GM13976 (cell line): Measurements from ENCODE around the gene CANT1.
"Not testable (repeated sequence)": the region's sequence is repeated elsewhere in the genome, so short reads cannot be mapped to it uniquely, and the experiment has no call there.

Experiments used
- DNase-seq: peaks from one replicate; pipeline ENCODE4 v3.0.0; 2012; ENCODE audit warnings: low spot score
- CTCF ChIP-seq: IDR thresholded peaks from 2 replicates; pipeline ENCODE4 v1.5.1; 2012; ENCODE audit warnings: borderline replicate concordance, mild to moderate bottlenecking; ENCODE audit not compliant: insufficient read depth; ENCODE audit errors: extremely low read depth, missing control alignments, control extremely low read depth
- in situ Hi-C: fragments of 300-500 bp; cut with MboI; formaldehyde crosslinking; loops from one replicate; pipeline ENCODE4 v1.12.0; 2022; ENCODE audit warnings: low sequenced_read_pairs, mixed read lengths, inconsistent platforms; ENCODE audit not compliant: unreplicated experiment

CANT1 gene

DNA sequence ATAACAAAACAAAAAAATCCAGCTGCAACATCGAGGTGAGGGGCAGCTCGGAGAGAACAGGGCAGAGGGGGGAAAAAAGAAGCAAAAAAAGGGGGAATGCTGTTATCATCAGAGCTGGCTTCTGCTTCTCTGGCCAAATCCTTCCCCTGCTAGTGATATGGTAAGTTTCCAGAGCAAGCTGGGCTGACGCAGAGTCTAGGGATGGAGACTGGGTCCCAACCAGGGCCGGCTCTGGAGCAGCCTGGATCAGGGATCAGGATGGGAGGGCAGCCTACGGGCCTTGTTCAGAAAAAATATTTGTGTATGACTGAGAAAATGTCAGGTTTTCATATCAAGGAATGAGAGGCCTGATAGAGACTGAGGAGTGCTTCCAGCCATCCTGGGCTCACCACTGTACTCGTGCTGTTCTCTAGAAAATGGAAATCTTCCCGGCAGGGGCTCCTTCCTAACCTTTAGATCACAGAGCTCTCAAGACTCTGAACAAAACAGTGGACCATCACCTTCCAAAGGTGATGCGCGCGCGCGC lies 13.7 kb upstream of the CANT1 start:
- no peak for TF ChIP-seq CTCF
- DNase-seq: no peak
- in situ Hi-C loops: no loop called here

DNA sequence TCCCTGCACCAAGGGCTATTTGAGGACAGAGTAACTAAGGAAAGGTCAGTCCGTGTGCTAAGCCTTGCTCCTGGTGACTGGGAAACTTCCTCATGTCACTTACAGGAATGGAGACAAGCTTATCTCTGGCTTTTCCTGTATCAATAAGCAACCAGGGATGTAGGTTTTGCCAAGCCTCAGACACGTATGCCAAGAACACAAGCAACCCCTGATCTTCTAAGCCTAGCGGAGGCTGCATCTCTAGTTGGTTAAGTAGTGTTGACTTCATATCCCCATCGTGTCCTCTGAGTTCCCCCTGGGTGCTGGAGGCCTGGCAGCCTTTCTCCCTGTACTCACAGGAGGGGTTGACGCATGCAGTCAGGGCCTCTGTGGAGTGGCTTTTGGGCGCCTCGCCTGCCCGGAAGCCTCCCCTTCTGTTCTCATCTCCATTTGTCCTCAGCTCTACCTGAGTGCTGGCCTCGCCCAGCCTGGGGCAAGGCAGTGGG lies 13.0 kb upstream of the CANT1 start:
- in situ Hi-C loops: no loop called here
- no peak for DNase-seq
- TF ChIP-seq CTCF: no peak

DNA sequence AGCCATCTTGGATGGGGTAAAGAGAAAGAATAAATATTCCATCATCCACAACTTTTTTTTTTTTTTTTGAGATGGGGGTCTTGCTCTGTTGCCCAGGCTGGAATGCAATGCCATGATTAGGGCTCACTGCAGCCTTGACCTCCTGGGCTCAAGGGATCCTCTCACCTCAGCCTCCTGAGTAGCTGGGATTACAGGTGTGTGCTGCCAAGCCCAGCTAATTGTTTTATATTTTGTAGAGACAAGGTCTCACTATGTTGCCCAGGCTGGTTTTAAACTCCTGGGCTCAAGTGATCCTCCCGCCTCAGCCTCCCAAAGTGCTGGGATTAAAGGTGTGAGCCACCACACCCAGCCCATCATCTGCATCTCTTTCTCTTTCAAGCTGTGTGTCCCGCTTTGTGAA lies 12.4 kb upstream of the CANT1 start:
- DNase-seq, in situ Hi-C loops: not testable (repeated sequence)

- in situ Hi-C loops: no loop called here
- DNase-seq: no peak
- TF ChIP-seq CTCF: no peak
Measured at GRCh38 chr17:79020631-79021301, 11.2 kb upstream of the CANT1 start.

DNA sequence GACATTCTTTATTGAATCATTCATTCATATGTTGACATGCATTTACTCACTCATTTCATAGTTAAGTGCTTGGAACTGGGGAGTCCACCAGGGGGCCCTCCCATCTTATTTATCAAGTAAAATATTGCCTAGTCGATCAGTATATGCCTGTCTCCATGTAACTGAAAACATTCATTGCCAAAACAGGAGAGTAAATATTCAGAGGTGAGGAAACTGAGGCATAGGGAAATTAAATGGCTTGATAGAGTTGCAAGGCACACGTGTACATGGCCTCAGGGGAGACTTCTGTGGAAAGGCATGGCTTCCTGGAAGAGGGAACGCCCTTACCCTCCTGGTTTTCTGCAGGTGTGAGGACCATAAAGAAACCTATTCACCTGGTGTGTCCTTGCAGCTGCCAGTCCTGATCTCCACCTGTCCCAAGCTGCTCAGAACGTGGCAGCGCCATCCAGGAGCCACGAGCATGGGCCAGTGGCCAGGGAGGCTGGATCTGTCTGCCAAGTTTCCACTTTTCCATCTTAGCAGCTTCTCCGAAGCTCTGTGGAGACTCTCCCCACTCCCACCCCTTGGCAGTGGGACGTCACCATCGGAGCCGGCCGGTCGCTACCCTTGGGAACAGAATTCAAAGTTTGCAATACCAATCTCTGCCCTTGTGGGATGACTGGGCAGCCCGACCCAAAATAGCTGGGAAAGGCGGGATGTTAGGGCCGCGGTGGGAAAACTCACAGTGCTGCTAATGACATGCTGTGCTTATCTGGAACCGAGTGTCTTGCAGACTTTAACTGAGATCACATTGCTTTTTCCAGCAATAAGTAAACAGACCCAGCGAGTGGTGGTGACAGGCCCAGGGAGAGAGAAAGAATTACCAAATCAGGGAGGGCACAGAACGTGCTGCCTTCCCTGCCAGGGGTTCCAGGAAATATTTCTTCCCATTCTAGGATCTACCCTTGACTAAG lies 10.3 kb upstream of the CANT1 start:
- peak; percentile 62 for DNase-seq
- in situ Hi-C loops: no loop called here
- TF ChIP-seq CTCF: peak; percentile 50

DNA sequence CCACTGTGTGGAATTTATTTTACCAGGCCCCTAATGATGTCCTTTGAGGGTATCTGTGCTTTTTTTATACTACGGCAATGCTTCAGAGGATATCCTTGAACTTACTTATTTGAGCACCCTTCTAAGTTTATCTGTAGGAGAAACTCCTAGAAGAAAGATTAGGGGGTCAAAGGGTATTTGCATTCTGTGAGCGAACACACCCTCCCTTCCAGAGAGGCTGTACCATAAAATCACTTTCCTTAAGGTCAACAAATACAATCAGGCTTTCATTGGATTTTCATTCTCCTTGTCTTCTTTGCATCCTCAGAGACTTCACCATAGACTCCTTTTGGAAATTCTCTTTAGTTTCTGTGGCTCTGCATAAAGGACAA lies 9.7 kb upstream of the CANT1 start:
- in situ Hi-C loops: no loop called here
- TF ChIP-seq CTCF: no peak
- DNase-seq: no peak

DNA sequence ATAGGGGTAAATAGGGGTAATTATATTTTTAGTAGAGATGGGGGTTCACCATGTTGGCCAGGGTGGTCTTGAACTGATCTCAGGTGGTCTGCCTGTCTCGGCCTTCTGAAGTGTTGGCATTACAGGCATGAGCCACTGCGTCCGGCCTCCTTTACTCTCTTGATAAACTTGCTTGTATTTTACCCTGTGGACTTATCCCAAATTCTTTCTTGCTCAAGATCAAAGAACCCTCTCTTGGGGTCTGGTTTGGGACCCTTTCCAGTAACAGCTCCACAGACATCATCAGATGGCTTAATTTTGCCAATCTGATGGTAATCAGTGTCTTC lies 8.8 kb upstream of the CANT1 start:
- no peak for DNase-seq
- in situ Hi-C loops: no loop called here
- TF ChIP-seq CTCF: no peak
